Measurements from ENCODE around the gene SNRK. TPM values are rescaled to one million over a fixed set of nuclear protein-coding genes. Genes with fewer than 3 reads are reported as not detected.

The SNRK gene
- total RNA-seq, 2 experiments from 2014 or later, result 215 to 217 TPM

- H3K36me3 ChIP-seq (ENCODE audit: insufficient read depth, low read length), result no peaks in the 10 kb centered on the region
- Mint-ChIP-seq H3K4me3 (no peak overlapping the region), H3K27ac (peak overlapping the region; percentile 88), H3K9me3 (peaks cover 3% of the 10 kb centered on the region), H3K27me3 (no peaks in the 10 kb centered on the region), H3K4me1 (ENCODE audit: low read depth) (peaks cover 77% of the 10 kb centered on the region), H3K36me3 (ENCODE audit: low read depth) (no peaks in the 10 kb centered on the region)
- no peaks in the 10 kb centered on the region for H3K27me3 ChIP-seq (ENCODE audit: control insufficient read depth in 1 of 2, insufficient read depth in 2 of 2, low read length in 2 of 2)
- H3K9me3 ChIP-seq (ENCODE audit: control insufficient read depth in 1 of 2, insufficient read depth in 1 of 2, low read length in 2 of 2), result no peaks in the 10 kb centered on the region
- ChIA-PET POLR2A (interaction anchor here (1.0 kb wide), 2 partner anchors 45 to 236 kb away, joined by 3 read pairs; no protein-coding TSS in a partner anchor), CTCF (no interaction called here)
- no peak for TF ChIP-seq CTCF (IDR thresholded peaks at IDR 0.05)
- DNase-seq (peak in 1 of 14 experiments; percentile 28), ATAC-seq (ENCODE audit: poor library complexity) (no peak)
- no peak overlapping the region for H3K27ac ChIP-seq (ENCODE audit: low read depth in 1 of 2, low read length in 2 of 2)
- H3K4me1 ChIP-seq (ENCODE audit: insufficient read depth, low read length), result peaks cover 56% of the 10 kb centered on the region
- H3K4me3 ChIP-seq (ENCODE audit: low read length), result no peak overlapping the region
- intact Hi-C loops (cut with DNase I, micrococcal nuclease), result loop anchor here in 1 of 2 experiments (5.0 kb wide), 1 partner anchor 49 kb away; no protein-coding TSS in a partner anchor
These were observed 105.3 kb downstream of the SNRK start for GRCh38 chr3:43391621-43392020.

- ChIA-PET POLR2A (no interaction called here), CTCF (no interaction called here)
- no peak overlapping the region for H3K4me3 Mint-ChIP-seq
- no peak for ATAC-seq (ENCODE audit: poor library complexity)
- Histone ChIP-seq H3K27ac (ENCODE audit: low read depth in 1 of 2, low read length in 2 of 2) (no peak overlapping the region), H3K4me3 (ENCODE audit: low read length) (no peak overlapping the region), H3K27me3 (ENCODE audit: control insufficient read depth in 1 of 2, insufficient read depth in 2 of 2, low read length in 2 of 2) (no peaks in the 10 kb centered on the region), H3K9me3 (ENCODE audit: control insufficient read depth in 1 of 2, insufficient read depth in 1 of 2, low read length in 2 of 2) (no peaks in the 10 kb centered on the region), H3K36me3 (ENCODE audit: insufficient read depth, low read length) (no peaks in the 10 kb centered on the region), H3K4me1 (ENCODE audit: insufficient read depth, low read length) (peaks cover 34% of the 10 kb centered on the region)
- peaks cover 3% of the 10 kb centered on the region for H3K9me3 Mint-ChIP-seq
- DNase-seq, result no peak
- no peaks in the 10 kb centered on the region for H3K27me3 Mint-ChIP-seq
- intact Hi-C loops (cut with DNase I, micrococcal nuclease), result loop anchor here in 1 of 2 experiments (5.0 kb wide), 1 partner anchor 52 kb away; no protein-coding TSS in a partner anchor
- no peaks in the 10 kb centered on the region for H3K36me3 Mint-ChIP-seq (ENCODE audit: low read depth)
- H3K27ac Mint-ChIP-seq, result peak overlapping the region; percentile 18
- TF ChIP-seq CTCF (IDR thresholded peaks at IDR 0.05), result no peak
- peaks cover 53% of the 10 kb centered on the region for H3K4me1 Mint-ChIP-seq (ENCODE audit: low read depth)
These were observed 107.8 kb downstream of the SNRK start for GRCh38 chr3:43394041-43394554.

- no peaks in the 10 kb centered on the region for H3K27me3 Mint-ChIP-seq
- no peaks in the 10 kb centered on the region for H3K36me3 ChIP-seq (ENCODE audit: insufficient read depth, low read length)
- peaks cover 3% of the 10 kb centered on the region for H3K4me1 ChIP-seq (ENCODE audit: insufficient read depth, low read length)
- ChIA-PET POLR2A (interaction anchor here (1.0 kb wide), 1 partner anchor 10 kb away, joined by 3 read pairs; no protein-coding TSS in a partner anchor), CTCF (interaction anchor here (0.9 kb wide), 1 partner anchor 21 kb away, joined by 3 read pairs; no protein-coding TSS in a partner anchor)
- H3K9me3 Mint-ChIP-seq, result no peaks in the 10 kb centered on the region
- ATAC-seq (ENCODE audit: poor library complexity) (no peak), DNase-seq (no peak)
- H3K9me3 ChIP-seq (ENCODE audit: control insufficient read depth in 1 of 2, insufficient read depth in 1 of 2, low read length in 2 of 2), result no peaks in the 10 kb centered on the region
- H3K36me3 Mint-ChIP-seq (ENCODE audit: low read depth), result no peaks in the 10 kb centered on the region
- H3K27ac ChIP-seq (ENCODE audit: low read depth in 1 of 2, low read length in 2 of 2), result no peak overlapping the region
- peaks cover 9% of the 10 kb centered on the region for H3K4me1 Mint-ChIP-seq (ENCODE audit: low read depth)
- H3K27ac Mint-ChIP-seq, result no peak overlapping the region
- no peak for TF ChIP-seq CTCF (IDR thresholded peaks at IDR 0.05)
- intact Hi-C loops (cut with DNase I, micrococcal nuclease), result no loop called here
- no peaks in the 10 kb centered on the region for H3K27me3 ChIP-seq (ENCODE audit: control insufficient read depth in 1 of 2, insufficient read depth in 2 of 2, low read length in 2 of 2)
- H3K4me3 Mint-ChIP-seq, result no peak overlapping the region
- no peak overlapping the region for H3K4me3 ChIP-seq (ENCODE audit: low read length)
These were observed 112.7 kb downstream of the SNRK start for GRCh38 chr3:43399034-43399433.

Measured in CD4-positive, alpha-beta T cell (primary cell).